ENCODE data around the gene PSD.

PSD gene

DNA sequence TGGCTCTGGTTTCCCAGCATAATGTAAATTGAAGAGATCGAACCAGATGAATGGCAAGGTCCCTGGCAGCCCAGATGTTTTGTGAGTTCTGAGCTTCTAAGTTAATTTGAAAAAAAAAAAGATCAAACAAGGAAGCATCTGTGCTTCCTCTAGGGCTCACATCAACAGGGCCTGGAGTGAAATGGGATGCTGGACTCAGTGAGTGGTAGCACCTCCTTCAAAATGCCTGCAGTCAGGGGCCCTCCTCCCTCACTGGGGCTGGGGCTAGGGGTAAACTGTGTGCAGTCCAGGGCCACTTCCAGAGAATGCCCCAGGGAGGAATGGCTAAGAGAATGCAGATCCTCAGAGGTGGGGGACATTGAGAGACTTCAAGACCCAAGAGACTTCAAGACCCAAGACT lies 19.8 kb upstream of the PSD start:
- no peak for DNase-seq

DNA sequence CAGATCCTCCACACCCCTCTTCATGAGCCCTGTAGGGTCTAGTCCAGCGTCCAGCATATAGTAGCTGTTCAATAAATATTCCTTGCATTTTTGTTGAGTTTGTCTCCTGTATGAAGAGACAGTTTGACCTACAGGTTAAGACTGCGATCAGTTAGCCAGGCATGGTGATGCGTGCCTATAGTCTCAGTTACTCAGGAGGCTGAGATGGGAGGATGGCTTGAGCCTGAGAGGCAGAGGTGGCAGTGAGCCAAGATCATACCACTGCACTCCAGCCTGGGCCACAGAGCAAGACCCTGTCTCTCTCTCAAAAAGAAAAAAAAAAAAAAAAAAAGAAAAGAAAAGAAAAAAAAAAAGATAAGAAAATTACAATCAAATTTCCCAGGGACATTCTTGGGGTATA lies 18.9 kb upstream of the PSD start:
- no peak for DNase-seq

DNA sequence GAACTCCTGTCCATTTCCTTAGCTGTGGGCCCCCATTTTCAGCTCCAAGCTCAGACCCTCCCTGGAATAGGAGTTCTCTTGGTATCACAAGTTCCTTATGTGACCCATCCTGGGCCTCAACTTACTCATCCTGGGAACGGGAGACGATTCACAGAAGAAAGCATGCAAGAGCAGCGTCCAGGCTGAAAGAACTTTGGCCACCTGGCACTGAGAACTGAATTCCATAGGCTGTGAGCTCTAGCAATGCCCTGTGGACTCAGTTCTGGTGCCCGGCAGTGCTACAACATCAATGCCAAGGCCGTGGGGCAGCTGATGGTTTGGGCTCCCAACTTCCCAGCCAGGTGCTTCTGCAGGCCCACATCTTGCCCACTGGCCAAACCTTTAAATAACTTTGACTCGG lies 17.7 kb upstream of the PSD start:
- DNase-seq = no peak

DNA sequence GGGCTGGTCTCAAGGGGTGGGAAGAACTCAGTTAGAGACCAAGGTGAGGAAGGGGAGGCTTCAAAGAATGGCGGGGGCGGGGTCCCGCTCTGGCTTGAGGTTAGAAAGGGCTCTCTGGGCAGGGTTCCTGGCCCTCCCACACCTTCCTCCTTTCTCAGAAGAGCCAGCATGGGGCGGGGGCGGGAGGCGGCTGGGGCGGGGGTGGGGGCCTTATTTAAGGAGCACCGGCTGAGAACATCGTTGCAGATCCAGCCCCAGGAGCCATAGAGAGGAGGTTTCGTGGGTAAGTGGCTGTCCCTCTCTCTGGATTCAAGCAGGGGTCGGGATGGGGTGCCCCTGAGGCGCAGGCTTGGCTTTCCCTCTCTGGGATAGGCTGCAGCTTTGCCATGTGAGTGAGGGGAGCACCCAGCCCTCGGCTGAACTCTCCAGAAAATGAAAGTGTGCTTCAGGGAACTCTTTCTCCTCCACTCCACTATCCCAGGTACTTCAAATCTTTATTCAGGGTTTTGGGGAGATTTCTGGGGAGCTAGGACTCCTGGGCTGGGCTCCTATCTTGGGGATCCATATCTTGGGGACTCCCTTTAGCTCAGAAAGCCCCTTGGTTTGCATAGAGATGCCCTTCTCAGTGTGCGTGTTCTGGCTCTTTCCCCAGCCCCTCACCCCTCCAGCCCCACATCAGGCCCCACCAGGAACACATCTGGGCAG lies 17.1 kb upstream of the PSD start:
- DNase-seq = no peak

GRCh38 chr10:102435133-102435497 lies 16.5 kb upstream of the PSD start:
- no peak for DNase-seq

GRCh38 chr10:102434394-102435132 lies 16.0 kb upstream of the PSD start:
- DNase-seq = no peak

- DNase-seq = no peak
Measured at GRCh38 chr10:102433619-102434046, 15.0 kb upstream of the PSD start.

- peak; percentile 90 for DNase-seq
Measured at GRCh38 chr10:102432162-102432950, 13.8 kb upstream of the PSD start, which contains the start of gene CUEDC2. CUEDC2 (minus strand) TSS chr10:102432574; CDS start chr10:102425188, 7,386 bp downstream.

GRCh38 chr10:102431452-102432124 lies 13.0 kb upstream of the PSD start:
- peak; percentile 36 for DNase-seq

- no peak for DNase-seq
Measured at GRCh38 chr10:102429468-102429867, 10.9 kb upstream of the PSD start.

GRCh38 chr10:102426803-102427287 lies 8.3 kb upstream of the PSD start:
- no peak for DNase-seq

GRCh38 chr10:102425444-102425843 lies 6.9 kb upstream of the PSD start:
- no peak for DNase-seq

GRCh38 chr10:102424916-102425315 lies 6.3 kb upstream of the PSD start:
- no peak for DNase-seq

GRCh38 chr10:102424145-102424544 lies 5.6 kb upstream of the PSD start:
- DNase-seq = no peak

GRCh38 chr10:102423372-102423968 lies 4.9 kb upstream of the PSD start:
- DNase-seq = no peak

DNA sequence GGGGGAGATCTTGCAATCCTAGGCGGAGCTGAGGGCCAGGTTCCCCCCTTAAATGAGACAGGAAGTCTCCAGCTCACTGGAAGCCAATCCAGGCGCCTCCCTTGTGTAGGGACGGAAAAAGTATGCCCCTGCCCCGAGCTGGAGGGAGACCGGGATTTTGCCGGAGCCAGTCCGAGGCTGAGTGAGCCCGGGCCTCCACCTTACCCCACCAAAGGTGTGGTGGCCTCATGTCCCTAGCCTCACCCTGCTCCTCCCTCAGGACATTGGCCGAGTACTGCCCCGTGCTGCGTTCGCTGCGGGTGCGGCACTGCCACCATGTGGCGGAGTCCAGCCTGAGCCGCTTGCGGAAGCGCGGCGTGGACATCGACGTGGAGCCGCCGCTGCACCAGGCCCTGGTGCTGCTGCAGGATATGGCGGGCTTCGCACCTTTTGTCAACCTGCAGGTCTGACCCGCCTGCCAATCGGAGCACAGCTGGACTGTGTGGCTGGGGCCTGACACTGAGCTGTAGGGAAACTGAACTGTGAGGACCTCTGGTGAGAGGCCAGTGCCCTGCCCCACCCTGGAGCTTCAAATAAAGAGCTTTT lies 4.1 kb upstream of the PSD start:
- no peak for DNase-seq

- no peak for DNase-seq
Measured at GRCh38 chr10:102421757-102422512, 3.4 kb upstream of the PSD start.

DNA sequence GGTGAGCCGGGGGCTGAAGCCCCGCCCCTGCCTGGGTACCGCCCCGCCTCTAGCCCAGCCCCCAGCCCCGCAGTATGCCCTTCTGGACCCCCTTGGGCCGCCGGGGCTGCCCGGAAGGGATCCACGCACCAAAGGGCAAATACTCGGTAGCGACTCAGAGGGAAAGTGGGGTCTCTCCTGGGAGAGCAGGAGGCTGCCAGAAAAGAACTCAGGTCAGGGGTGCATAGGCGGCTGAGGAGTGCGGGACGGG lies 2.8 kb upstream of the PSD start:
- no peak for DNase-seq

GRCh38 chr10:102420714-102421506 lies 2.3 kb upstream of the PSD start, which contains the start of gene FBXL15:
FBXL15 (plus strand) TSS chr10:102420836; CDS start chr10:102421130, 294 bp downstream.
- peak; percentile 91 for DNase-seq

DNA sequence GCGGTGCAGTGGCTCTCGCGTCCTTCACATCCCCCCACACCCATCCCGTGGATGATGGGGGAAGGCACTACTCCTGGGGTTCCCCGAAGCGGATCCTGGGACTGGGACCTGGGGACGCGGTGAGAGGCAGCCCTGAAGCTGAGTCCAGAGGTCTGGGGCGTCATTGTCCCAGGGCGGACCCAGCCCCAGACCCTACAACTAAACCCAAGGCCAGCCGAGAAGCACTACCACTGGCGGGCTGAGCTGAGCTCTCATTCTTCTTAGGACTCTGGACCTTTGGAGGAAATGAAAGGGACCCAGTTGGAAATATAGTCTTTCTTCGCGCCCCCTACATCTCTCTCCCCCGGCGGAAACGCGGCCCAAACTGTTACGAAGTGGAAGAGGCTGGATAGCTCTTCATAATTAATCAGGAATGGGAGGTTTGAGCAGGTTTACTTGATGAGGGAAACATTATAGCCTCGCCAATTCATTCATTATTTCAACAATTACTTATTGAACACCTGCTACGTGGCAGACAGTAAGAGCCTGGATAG lies 1.7 kb upstream of the PSD start:
- no peak for DNase-seq
